H1 (cell line): Measurements from ENCODE around the gene FAM53B. TPM values are rescaled to one million over a fixed set of nuclear protein-coding genes. Genes with fewer than 3 reads are reported as not detected.

Experiments used
- CBX5 ChIP-seq: fragments of 300-800, 300-1000 bp; sonication (generic); IDR thresholded peaks from 2 replicates; pipeline ENCODE4 v1.7.1; 2016; ENCODE audit warnings: antibody characterized with exemption, low read length, low read depth
- CREB1 ChIP-seq: IDR thresholded peaks from 2 replicates; pipeline ENCODE4 v1.6.1; 2012; ENCODE audit warnings: inconsistent platforms
- FOSL1 ChIP-seq: IDR thresholded peaks from 2 replicates; pipeline ENCODE4 v1.6.1; 2011; ENCODE audit warnings: mild to moderate bottlenecking, low read depth, low read length, moderate library complexity; ENCODE audit not compliant: insufficient read depth
- POLR2A ChIP-seq, 2 experiments: IDR thresholded peaks; 1 replicate in 1 of 2; 2 replicates in 1 of 2; pipeline ENCODE4 v1.6.1; 2011; ENCODE audit warnings: low read depth in 2 of 2, low read length in 2 of 2, mild to moderate bottlenecking in 2 of 2; ENCODE audit errors: control extremely low read depth in 1 of 2
- TAF1 ChIP-seq: IDR thresholded peaks from 2 replicates; pipeline ENCODE4 v1.6.1; 2011; ENCODE audit warnings: mild to moderate bottlenecking, low read depth, low read length
- polyA plus RNA-seq, 7 experiments: library from polyadenylated mRNA; depleted of rRNA in 3 of 7; stranded (reverse) in 5 of 7; unstranded in 2 of 7; fragments of >200 nt in 5 of 7; fragments of 200-250 nt in 2 of 7; gene quantifications; 1 replicate in 5 of 7; 2 replicates in 1 of 7; 4 replicates in 1 of 7; pipeline versions ENCODE4 v1.2.1 to v1.2.3, GENCODE V29; 2011 to 2013; ENCODE audit warnings: missing spikeins in 2 of 7, mixed read lengths in 2 of 7
- total RNA-seq: library from RNA; stranded (reverse); fragmentation: NEBNext Ultra II Directional; extraction: Animal tissue kit (Norgen Biotek cat#: 25700); gene quantifications from 2 replicates; pipeline ENCODE4 v1.2.1, GENCODE V29; 2021

FAM53B gene
- total and polyA plus RNA-seq, 2 of the 8 experiments (the other 6 are each of a cell fraction or from before 2014, with no cell fraction given): 5.3 to 14.4 TPM

DNA sequence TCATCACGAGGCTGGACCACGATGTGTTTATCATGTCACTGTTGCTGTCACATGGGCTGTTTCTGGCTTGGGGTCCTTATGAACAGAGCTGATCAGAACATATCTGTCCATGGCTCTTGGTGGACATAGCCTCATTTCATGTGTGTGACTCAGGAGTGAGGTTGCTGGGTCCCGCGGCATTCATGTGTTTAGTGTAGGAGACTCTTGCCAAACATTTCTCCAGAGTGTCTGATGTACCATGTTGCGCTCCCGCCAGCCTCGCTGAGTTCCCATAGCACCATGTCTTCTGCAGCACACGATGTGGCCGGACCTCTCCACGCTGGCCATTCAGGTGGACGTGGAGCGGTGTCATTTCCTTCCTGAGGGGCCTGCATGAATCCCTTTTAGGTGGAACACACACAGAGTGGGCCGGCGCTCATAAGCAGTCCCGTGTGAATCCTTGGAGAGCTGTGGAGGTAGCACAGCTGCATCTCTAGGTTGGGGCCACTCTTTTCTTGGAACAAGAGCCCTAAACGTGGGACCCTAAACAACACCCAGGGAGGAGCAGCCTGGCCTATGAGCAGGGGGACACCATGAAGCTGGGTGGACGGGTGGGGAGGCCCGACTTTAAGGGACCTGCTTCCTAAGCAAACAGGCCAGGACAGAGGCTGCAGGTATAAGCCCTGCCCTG, 147.9 kb downstream of the FAM53B start (continued):
- TF ChIP-seq FOSL1: no peak
- TF ChIP-seq CBX5: no peak
- no peak for TF ChIP-seq POLR2A (IDR thresholded peaks at IDR 0.05; ENCODE audit: control extremely low read depth in 1 of 2, low read depth in 2 of 2, low read length in 2 of 2)
- no peak for TF ChIP-seq CREB1
- no peak for TF ChIP-seq TAF1
